Liver (tissue), 9 donors: Measurements from ENCODE around the gene DNAJC4. TPM values are rescaled to one million over a fixed set of nuclear protein-coding genes. Genes with fewer than 3 reads are reported as not detected.

Source experiments
- DNase-seq: peaks from one replicate; pipeline ENCODE4 v3.0.0-alpha.2; 2017; ENCODE audit warnings: low spot score
- H3K27ac ChIP-seq, 2 donors: one replicate each; pipeline ENCODE4 v1.7.0; 2013; ENCODE audit warnings: inconsistent platforms in 2 of 2, low read length in 2 of 2, control low read depth in 1 of 2, low read depth in 1 of 2, mild to moderate bottlenecking in 1 of 2
- H3K27me3 ChIP-seq, 4 donors: one replicate each; pipeline versions ENCODE4 v1.6.1 to v1.7.0; 2013; ENCODE audit warnings: low read length in 3 of 4, inconsistent platforms in 1 of 4, mild to moderate bottlenecking in 1 of 4, moderate library complexity in 1 of 4; ENCODE audit not compliant: control insufficient read depth in 4 of 4, insufficient read depth in 4 of 4
- H3K36me3 ChIP-seq, 4 donors: one replicate each; pipeline versions ENCODE4 v1.6.1 to v1.7.0; 2013; ENCODE audit warnings: low read length in 3 of 4, mild to moderate bottlenecking in 3 of 4, low read depth in 1 of 4, moderate library complexity in 1 of 4; ENCODE audit not compliant: control insufficient read depth in 4 of 4, insufficient read depth in 3 of 4
- H3K4me1 ChIP-seq, 4 donors: one replicate each; pipeline versions ENCODE4 v1.6.1 to v1.7.0; 2013; ENCODE audit warnings: low read length in 3 of 4, mild to moderate bottlenecking in 3 of 4, moderate library complexity in 1 of 4; ENCODE audit not compliant: control insufficient read depth in 4 of 4, insufficient read depth in 4 of 4
- H3K4me3 ChIP-seq, 3 donors: one replicate each; pipeline versions ENCODE4 v1.6.1 to v1.7.0; 2013; ENCODE audit warnings: low read length in 3 of 3, control low read depth in 1 of 3, low read depth in 1 of 3, mild to moderate bottlenecking in 1 of 3
- H3K9ac ChIP-seq, 2 donors: one replicate each; pipeline ENCODE4 v1.7.0; 2013; ENCODE audit warnings: low read length in 2 of 2, mild to moderate bottlenecking in 2 of 2, moderate library complexity in 2 of 2, control low read depth in 1 of 2, low read depth in 1 of 2
- H3K9me3 ChIP-seq, 4 donors: one replicate each; pipeline versions ENCODE4 v1.6.1 to v1.7.0; 2013; ENCODE audit warnings: low read length in 3 of 4; ENCODE audit not compliant: control insufficient read depth in 4 of 4
- CTCF ChIP-seq: fragments of 150-350 bp; IDR thresholded peaks from 2 replicates; pipeline ENCODE4 v1.5.1; 2017; ENCODE audit warnings: improper control_type of control experiment, low read depth, low read length; ENCODE audit not compliant: missing input control
- EGR1 ChIP-seq, 2 donors: IDR thresholded peaks; 2 replicates each; pipeline ENCODE4 v1.6.1; 2016 to 2018; ENCODE audit warnings: antibody characterized with exemption in 2 of 2, low read depth in 2 of 2
- FOXA1 ChIP-seq: IDR thresholded peaks from 2 replicates; pipeline ENCODE4 v1.6.1; 2016; ENCODE audit warnings: antibody characterized with exemption
- FOXA2 ChIP-seq: IDR thresholded peaks from 2 replicates; pipeline ENCODE4 v1.6.1; 2016; ENCODE audit warnings: antibody characterized with exemption
- GABPA ChIP-seq, 2 donors: IDR thresholded peaks in 1 of 2; conservative IDR thresholded peaks in 1 of 2; 2 replicates each; pipeline ENCODE4 v1.6.1; 2016; ENCODE audit warnings: antibody characterized with exemption in 2 of 2, mild to moderate bottlenecking in 1 of 2, moderate library complexity in 1 of 2
- HNF4A ChIP-seq, 2 donors: conservative IDR thresholded peaks; 2 replicates each; pipeline ENCODE4 v1.6.1; 2016; ENCODE audit warnings: antibody characterized with exemption in 2 of 2, mild to moderate bottlenecking in 2 of 2
- HNF4G ChIP-seq: IDR thresholded peaks from 2 replicates; pipeline ENCODE4 v1.6.1; 2016; ENCODE audit warnings: antibody characterized with exemption
- JUND ChIP-seq, 2 donors: IDR thresholded peaks; 2 replicates each; pipeline ENCODE4 v1.6.1; 2016; ENCODE audit warnings: antibody characterized with exemption in 2 of 2
- NR2F2 ChIP-seq: IDR thresholded peaks from 2 replicates; pipeline ENCODE4 v1.6.1; 2016; ENCODE audit warnings: antibody characterized with exemption
- RAD21 ChIP-seq, 2 donors: IDR thresholded peaks; 2 replicates each; pipeline ENCODE4 v1.6.1; 2016; ENCODE audit warnings: antibody characterized with exemption in 2 of 2, mild to moderate bottlenecking in 2 of 2
- RXRA ChIP-seq, 2 donors: IDR thresholded peaks; 2 replicates each; pipeline ENCODE4 v1.6.1; 2017 to 2018; ENCODE audit warnings: antibody characterized with exemption in 2 of 2, mild to moderate bottlenecking in 1 of 2
- SP1 ChIP-seq: IDR thresholded peaks from 2 replicates; pipeline ENCODE4 v1.6.1; 2018; ENCODE audit warnings: antibody characterized with exemption, mild to moderate bottlenecking
- TAF1 ChIP-seq: conservative IDR thresholded peaks from 2 replicates; pipeline ENCODE4 v1.6.1; 2016; ENCODE audit warnings: antibody characterized with exemption, mild to moderate bottlenecking
- YY1 ChIP-seq: IDR thresholded peaks from 2 replicates; pipeline ENCODE4 v1.6.1; 2016; ENCODE audit warnings: antibody characterized with exemption, mild to moderate bottlenecking
- ZBTB33 ChIP-seq: IDR thresholded peaks from 2 replicates; pipeline ENCODE4 v1.6.1; 2016; ENCODE audit warnings: antibody characterized with exemption
- WGBS: extraction: QIAGEN DNeasy Blood & Tissue Kit; methylation state at CpG from one replicate; pipeline ENCODE4 v1.1.7; 2013; 5-methylcytosine and 5-hydroxymethylcytosine counted together
- polyA plus RNA-seq, 2 donors: library from polyadenylated mRNA; stranded (reverse) in 1 of 2; unstranded in 1 of 2; fragments of 200-250 nt in 1 of 2; fragments of >200 nt in 1 of 2; fragmentation: Nextera tagmentation in 1 of 2; extraction: Ambion mirVana in 1 of 2; gene quantifications; one replicate each; pipeline versions ENCODE4 v1.2.1 to v1.2.3, GENCODE V29; 2013 to 2015
- total RNA-seq, 2 donors: library from RNA; depleted of rRNA; stranded (reverse); fragments of >200 nt; gene quantifications; one replicate each; pipeline ENCODE4 v1.2.3, GENCODE V29; 2014
- TF ChIP-seq, protein P1 (sequence below): IDR thresholded peaks from 2 replicates; pipeline ENCODE4 v1.6.1; 2016; ENCODE audit warnings: antibody characterized with exemption
- TF ChIP-seq, protein P2 (sequence below): IDR thresholded peaks from 2 replicates; pipeline ENCODE4 v1.6.1; 2016; ENCODE audit warnings: antibody characterized with exemption, mild to moderate bottlenecking
- TF ChIP-seq, protein P3 (sequence below): IDR thresholded peaks from 2 replicates; pipeline ENCODE4 v1.6.1; 2016; ENCODE audit warnings: antibody characterized with exemption
- donor health status: healthy.
- donor health status: healthy.
- donor health status: healthy.
- donor health status: healthy.
- donor health status: healthy.

DNAJC4 gene
- total and polyA plus RNA-seq, 4 donors, result 8.5 to 25.9 (median 23.5) TPM

GRCh38 chr11:64251753-64252002, 21.3 kb downstream of the DNAJC4 start:
- WGBS, result 2% methylated on average over 18 of the region's 18 CpGs
- peak overlapping the region in 1 of 2 donors; percentile 63 for H3K9ac ChIP-seq
- no peaks in the 10 kb centered on the region for H3K9me3 ChIP-seq
- H3K4me3 ChIP-seq, result peak overlapping the region; percentile 36 to 67 (median 51)
- H3K4me1 ChIP-seq, result peaks cover 10 to 49% (median 38%) of the 10 kb centered on the region in 4 donors
- DNase-seq, result no peak
- no peak overlapping the region for H3K27ac ChIP-seq
- peaks cover 0 to 8% (median 3%) of the 10 kb centered on the region in 4 donors for H3K36me3 ChIP-seq
- no peaks in the 10 kb centered on the region for H3K27me3 ChIP-seq
- TF ChIP-seq, protein P1, sequence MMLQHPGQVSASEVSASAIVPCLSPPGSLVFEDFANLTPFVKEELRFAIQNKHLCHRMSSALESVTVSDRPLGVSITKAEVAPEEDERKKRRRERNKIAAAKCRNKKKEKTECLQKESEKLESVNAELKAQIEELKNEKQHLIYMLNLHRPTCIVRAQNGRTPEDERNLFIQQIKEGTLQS, result no peak
- no peak for TF ChIP-seq SP1
- TF ChIP-seq, protein P2, sequence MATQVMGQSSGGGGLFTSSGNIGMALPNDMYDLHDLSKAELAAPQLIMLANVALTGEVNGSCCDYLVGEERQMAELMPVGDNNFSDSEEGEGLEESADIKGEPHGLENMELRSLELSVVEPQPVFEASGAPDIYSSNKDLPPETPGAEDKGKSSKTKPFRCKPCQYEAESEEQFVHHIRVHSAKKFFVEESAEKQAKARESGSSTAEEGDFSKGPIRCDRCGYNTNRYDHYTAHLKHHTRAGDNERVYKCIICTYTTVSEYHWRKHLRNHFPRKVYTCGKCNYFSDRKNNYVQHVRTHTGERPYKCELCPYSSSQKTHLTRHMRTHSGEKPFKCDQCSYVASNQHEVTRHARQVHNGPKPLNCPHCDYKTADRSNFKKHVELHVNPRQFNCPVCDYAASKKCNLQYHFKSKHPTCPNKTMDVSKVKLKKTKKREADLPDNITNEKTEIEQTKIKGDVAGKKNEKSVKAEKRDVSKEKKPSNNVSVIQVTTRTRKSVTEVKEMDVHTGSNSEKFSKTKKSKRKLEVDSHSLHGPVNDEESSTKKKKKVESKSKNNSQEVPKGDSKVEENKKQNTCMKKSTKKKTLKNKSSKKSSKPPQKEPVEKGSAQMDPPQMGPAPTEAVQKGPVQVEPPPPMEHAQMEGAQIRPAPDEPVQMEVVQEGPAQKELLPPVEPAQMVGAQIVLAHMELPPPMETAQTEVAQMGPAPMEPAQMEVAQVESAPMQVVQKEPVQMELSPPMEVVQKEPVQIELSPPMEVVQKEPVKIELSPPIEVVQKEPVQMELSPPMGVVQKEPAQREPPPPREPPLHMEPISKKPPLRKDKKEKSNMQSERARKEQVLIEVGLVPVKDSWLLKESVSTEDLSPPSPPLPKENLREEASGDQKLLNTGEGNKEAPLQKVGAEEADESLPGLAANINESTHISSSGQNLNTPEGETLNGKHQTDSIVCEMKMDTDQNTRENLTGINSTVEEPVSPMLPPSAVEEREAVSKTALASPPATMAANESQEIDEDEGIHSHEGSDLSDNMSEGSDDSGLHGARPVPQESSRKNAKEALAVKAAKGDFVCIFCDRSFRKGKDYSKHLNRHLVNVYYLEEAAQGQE, result no peak
- TF ChIP-seq RXRA (IDR thresholded peaks at IDR 0.05), result no peak
- TF ChIP-seq ZBTB33, result no peak
- no peak for TF ChIP-seq RAD21 (IDR thresholded peaks at IDR 0.05)
- TF ChIP-seq EGR1 (IDR thresholded peaks at IDR 0.05; ENCODE audit: low read depth in 2 of 2), result no peak
- TF ChIP-seq TAF1, result no peak
- no peak for TF ChIP-seq YY1
- TF ChIP-seq GABPA (IDR thresholded peaks at IDR 0.05 in 1 of 2, conservative IDR thresholded peaks at IDR 0.05 in 1 of 2), result no peak
- no peak for TF ChIP-seq FOXA1
- no peak for TF ChIP-seq NR2F2
- TF ChIP-seq JUND (IDR thresholded peaks at IDR 0.05), result no peak
- TF ChIP-seq CTCF, result no peak
- no peak for TF ChIP-seq HNF4A (conservative IDR thresholded peaks at IDR 0.05)
- TF ChIP-seq HNF4G, result no peak
- TF ChIP-seq, protein P3, sequence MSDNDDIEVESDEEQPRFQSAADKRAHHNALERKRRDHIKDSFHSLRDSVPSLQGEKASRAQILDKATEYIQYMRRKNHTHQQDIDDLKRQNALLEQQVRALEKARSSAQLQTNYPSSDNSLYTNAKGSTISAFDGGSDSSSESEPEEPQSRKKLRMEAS, result no peak
- TF ChIP-seq FOXA2, result no peak
